AG08395 (cell line): ENCODE measurements around the gene GCSAM.
A peak's percentile ranks its signal among the peaks of the same experiment; 100 is the strongest.

Source experiments
- DNase-seq: peaks from one replicate; pipeline ENCODE4 v3.0.0; 2012; ENCODE audit warnings: mixed read lengths, low spot score

The GCSAM gene

GRCh38 chr3:112104774-112105173, 28.3 kb downstream of the GCSAM start:
- no peak for DNase-seq

DNA sequence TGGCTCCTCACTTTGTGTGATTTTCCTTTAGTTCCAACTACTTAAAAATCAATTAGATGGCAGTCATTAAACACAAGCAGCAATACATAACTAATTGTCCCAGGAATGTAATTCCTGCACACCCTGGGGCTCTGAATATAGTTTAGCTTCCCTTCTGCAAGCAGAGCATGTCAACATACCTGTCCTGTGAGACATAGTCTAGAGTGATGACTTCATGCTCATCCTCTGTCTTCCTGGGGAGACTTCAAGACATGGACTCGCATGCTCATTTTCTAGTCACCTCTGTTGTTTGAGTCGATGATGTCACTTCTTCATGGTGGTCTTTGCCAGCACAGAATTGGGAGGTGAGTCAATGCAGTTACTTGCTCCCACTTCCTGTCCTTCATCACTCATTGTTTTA, 31.1 kb downstream of the GCSAM start:
- peak; percentile 54 for DNase-seq

GRCh38 chr3:112097378-112097777, 35.7 kb downstream of the GCSAM start:
- peak; percentile 95 for DNase-seq

DNA sequence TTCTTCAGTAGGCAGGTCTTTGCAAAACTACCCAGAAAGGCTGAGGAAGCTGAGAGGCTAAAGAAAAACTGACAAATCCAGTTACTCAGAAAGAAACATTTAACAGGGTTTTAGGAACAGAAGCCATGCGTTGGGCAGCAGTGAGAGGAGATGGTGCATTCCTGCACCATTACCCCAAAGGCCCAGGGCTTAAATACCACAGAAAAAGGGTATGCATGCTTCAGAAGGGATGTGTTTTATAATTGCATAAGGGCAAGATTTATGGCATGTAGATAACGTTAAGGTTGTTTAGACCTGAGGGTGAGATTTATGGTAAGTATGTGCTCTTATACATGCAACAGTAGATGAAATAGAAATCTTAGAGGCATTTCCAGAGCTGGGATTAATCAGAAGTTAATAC, 36.9 kb downstream of the GCSAM start:
- no peak for DNase-seq

- no peak for DNase-seq
These were observed 37.3 kb downstream of the GCSAM start for GRCh38 chr3:112095731-112096130.

DNA sequence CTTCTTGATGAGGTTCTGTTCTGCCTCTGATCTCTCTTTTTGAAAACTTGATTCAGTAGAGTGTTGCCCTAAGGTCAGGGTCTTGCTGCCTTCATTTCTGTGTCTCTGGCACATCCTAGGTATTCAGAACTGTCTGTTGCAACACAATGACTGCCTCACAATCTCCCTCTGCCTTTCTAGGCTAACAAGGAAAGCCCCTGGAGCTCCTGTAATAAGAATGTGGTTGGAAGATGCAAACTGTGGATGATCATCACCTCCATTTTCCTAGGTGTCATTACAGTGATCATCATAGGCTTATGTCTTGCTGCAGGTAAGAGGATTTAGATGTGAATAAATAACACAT, 39.9 kb downstream of the GCSAM start:
- no peak for DNase-seq

DNA sequence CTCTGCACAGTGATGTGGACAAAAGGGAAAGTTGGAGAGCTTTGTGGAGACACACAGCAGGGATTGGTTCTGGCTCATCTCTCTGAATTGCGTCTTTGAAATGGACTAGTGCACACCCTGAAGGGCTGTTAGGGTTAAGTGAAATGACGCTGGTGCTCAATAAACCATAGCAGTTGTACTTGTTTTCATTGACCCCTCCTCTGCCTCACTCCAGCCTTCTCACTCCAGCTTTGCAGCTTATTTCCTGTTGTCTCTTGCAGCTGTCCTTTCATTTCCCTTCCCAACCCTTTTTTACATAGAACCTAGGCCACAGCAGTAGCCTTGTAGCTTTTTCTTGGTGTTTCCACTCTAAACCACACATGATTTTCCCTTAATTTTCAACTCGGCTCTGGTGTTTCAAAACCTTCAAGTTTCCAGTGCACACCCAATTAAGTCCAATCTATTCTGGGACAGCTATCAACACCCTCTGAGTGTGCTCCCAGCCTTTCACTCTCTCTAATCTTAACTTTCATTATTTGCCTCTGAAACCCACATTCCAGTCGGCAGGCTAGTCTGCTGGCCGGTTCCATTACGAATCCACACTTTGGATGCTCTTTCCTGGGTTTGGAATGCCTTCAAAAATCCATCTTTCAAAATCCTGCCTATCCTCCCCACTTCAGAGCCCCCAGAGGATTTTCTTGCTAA, 40.4 kb downstream of the GCSAM start:
- DNase-seq, result peak; percentile 43

DNA sequence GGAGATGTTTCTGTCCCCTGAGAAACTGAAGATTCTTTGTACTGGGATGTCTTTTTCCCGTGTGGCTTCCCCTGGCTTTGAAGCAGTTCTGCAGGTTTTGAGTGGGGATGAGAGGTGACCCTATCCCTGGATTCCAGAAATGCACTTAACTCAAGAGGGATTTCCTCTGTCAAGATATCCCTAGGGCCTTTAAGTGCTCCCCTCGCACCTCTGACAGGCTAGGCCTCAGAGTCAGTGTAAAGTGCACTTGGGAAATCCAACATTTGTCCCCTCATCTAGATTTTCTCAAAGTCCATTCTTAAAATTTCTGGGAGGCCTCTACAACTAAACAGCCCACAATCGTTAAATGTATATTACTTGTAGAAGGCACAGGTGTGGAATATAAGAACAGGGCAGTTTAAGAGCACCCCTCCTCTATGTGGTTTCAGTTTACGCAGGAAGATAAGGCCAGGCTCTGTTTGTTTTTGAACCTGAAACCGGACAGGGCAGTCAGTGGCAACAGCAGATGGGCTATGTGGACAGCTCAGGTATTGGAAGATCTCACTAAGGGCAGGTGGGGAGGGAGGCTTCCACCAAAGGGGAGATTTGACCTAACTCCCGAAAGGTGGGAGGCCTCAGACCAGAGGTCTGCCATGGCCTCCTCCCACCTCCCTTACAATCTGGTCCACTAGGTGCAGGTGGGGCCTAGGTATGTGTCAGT, 42.0 kb downstream of the GCSAM start:
- DNase-seq, result no peak

- no peak for DNase-seq
These were observed 42.8 kb downstream of the GCSAM start for GRCh38 chr3:112089956-112090886.

- no peak for DNase-seq
These were observed 44.1 kb downstream of the GCSAM start for GRCh38 chr3:112088944-112089343.

- no peak for DNase-seq
These were observed 45.3 kb downstream of the GCSAM start for GRCh38 chr3:112087746-112088145.

- no peak for DNase-seq
These were observed 46.0 kb downstream of the GCSAM start for GRCh38 chr3:112086875-112087524.

DNA sequence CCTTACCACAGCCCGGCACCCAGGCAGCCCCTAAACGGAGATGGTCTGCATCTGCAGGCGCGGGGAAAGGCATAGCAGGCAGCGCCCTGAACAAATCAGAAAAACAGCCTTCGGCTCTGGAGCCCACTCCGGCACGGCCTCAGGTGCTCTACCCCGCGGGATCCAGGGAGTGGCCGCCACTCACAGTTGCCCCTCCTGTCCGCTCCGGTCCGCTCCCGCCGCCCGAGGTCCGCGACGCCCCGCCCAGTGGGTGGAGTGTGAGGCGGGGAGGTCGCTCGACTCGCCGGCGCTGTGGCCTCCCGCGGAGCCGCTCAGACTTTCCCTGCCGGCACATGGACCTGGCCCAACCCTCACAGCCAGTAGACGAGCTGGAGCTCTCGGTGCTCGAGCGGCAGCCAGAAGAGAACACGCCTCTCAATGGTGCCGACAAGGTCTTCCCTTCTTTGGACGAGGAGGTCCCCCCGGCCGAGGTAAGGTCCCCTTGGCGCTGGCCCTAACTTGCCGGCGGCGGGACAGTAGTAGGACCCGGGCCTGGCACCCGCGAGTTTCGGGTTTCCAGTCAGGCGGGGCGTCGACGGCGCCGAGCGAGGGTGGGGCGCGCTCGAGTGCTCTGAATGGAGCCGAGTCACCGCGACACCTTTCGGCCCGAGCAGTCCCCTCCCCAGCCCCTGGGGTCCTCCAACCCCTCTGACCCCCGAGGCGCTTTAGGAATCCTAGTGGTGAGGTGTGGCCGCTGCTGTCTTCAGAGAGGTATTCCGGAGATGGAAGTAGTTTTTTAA, 46.8 kb downstream of the GCSAM start, which contains the start of gene C3orf52:
Gene C3orf52, plus strand, starts transcription at position 314 of the 779 bp plus-strand sequence. Its CDS starts 19 bp downstream, at position 333.
- DNase-seq, result peak; percentile 92

DNA sequence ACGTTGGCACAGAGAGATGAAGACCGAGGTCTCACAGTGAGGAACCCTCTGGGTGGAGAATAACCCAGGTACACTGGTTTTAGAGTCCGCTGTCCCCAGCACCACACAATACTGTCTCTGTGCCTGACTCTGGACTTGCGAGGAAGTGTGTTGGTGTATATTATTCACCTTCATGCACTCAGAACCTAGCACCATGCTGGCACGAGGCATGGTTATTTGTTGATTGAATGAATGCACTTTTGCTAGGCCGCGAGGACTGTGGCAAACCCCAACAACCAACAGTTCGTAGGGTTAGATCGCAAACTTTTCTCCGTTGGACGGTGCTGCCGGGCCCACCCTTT, 47.3 kb downstream of the GCSAM start:
- no peak for DNase-seq

GRCh38 chr3:112084980-112085705, 47.9 kb downstream of the GCSAM start:
- no peak for DNase-seq

GRCh38 chr3:112083239-112083638, 49.8 kb downstream of the GCSAM start:
- no peak for DNase-seq

GRCh38 chr3:112078125-112079083, 54.6 kb downstream of the GCSAM start:
- no peak for DNase-seq

- peak; percentile 82 for DNase-seq
These were observed 58.2 kb downstream of the GCSAM start for GRCh38 chr3:112074616-112075497.

- DNase-seq, result peak; percentile 31
These were observed 59.0 kb downstream of the GCSAM start for GRCh38 chr3:112074006-112074405.
